Esophagus squamous epithelium (tissue), 5 donors: ENCODE results near the gene STAP1. TPM values are rescaled to one million over a fixed set of nuclear protein-coding genes. Genes with fewer than 3 reads are reported as not detected.

Experiments used
- DNase-seq: peaks from one replicate; lab custom pipeline; 2025; lab: John Stamatoyannopoulos, UW
- H3K27ac ChIP-seq, 4 donors: fragments of 200-600 bp; sonication (generic); one replicate each; pipeline ENCODE4 v1.5.1; 2016 to 2019; ENCODE audit warnings: mild to moderate bottlenecking in 1 of 4
- H3K27me3 ChIP-seq, 4 donors: fragments of 200-600 bp; sonication (generic); 1 replicate in 3 of 4; 2 replicates in 1 of 4; pipeline versions ENCODE4 v1.5.1 to v1.6.0; 2017 to 2021; ENCODE audit warnings: antibody characterized with exemption in 1 of 4
- H3K36me3 ChIP-seq, 3 donors: fragments of 200-600 bp; sonication (generic); one replicate each; pipeline ENCODE4 v1.5.1; 2016 to 2019
- H3K4me1 ChIP-seq, 3 donors: fragments of 200-600 bp; sonication (generic); one replicate each; pipeline ENCODE4 v1.5.1; 2017 to 2019
- H3K4me3 ChIP-seq, 4 donors: fragments of 200-600 bp; sonication (generic); 1 replicate in 3 of 4; 2 replicates in 1 of 4; pipeline ENCODE4 v1.5.1; 2016 to 2019; ENCODE audit warnings: mild to moderate bottlenecking in 2 of 4, moderate library complexity in 1 of 4
- H3K9me3 ChIP-seq, 3 donors: fragments of 200-600 bp; sonication (generic); one replicate each; pipeline ENCODE4 v1.5.1; 2016 to 2019
- CTCF ChIP-seq, 6 experiments: fragments of 450-650 bp in 4 of 6; fragments of 200-600 bp in 2 of 6; sonication (generic) in 2 of 6; IDR thresholded peaks; one replicate each; pipeline ENCODE4 v1.5.1; 2016 to 2019; ENCODE audit warnings: antibody characterized with exemption in 6 of 6, mild to moderate bottlenecking in 4 of 6, moderate library complexity in 4 of 6
- POLR2A ChIP-seq, 4 donors: fragments of 450-650 bp; IDR thresholded peaks; one replicate each; pipeline ENCODE4 v1.6.1; 2017; ENCODE audit warnings: antibody characterized with exemption in 4 of 4, mild to moderate bottlenecking in 4 of 4, moderate library complexity in 3 of 4
- WGBS, 2 donors: methylation state at CpG; one replicate each; pipeline ENCODE4 v1.1.5; 2018; 5-methylcytosine and 5-hydroxymethylcytosine counted together
- intact Hi-C: fragments of 100-400 bp; cut with DNase I; formaldehyde crosslinking; loops from one replicate; pipeline ENCODE4 v1.15.0; 2022
- total RNA-seq, 4 donors: library from RNA; depleted of rRNA; stranded (reverse); fragments of >200 nt; gene quantifications; one replicate each; pipeline ENCODE4 v1.1.0, GENCODE V29; 2016
- donor health status: DM: yes; HTN: yes; CAD: no.

STAP1 gene
- total RNA-seq, 4 donors from 2014 or later: 1.7 TPM; not detected in 3

GRCh38 chr4:67571975-67572374 lies 13.4 kb downstream of the STAP1 start:
- Histone ChIP-seq H3K4me1 (peaks cover 0 to 8% (median 0%) of the 10 kb centered on the region in 3 donors), H3K27me3 (no peaks in the 10 kb centered on the region), H3K9me3 (no peaks in the 10 kb centered on the region), H3K36me3 (no peaks in the 10 kb centered on the region), H3K27ac (no peak overlapping the region), H3K4me3 (no peak overlapping the region)
- DNase-seq: no peak
- TF ChIP-seq POLR2A (IDR thresholded peaks at IDR 0.05) (no peak), CTCF (IDR thresholded peaks at IDR 0.05) (no peak)
- intact Hi-C loops: no loop called here
- WGBS, 2 donors: 53 to 57% methylated on average over 1 of the region's 1 CpG

- no peak for TF ChIP-seq POLR2A (IDR thresholded peaks at IDR 0.05)
- TF ChIP-seq CTCF (IDR thresholded peaks at IDR 0.05): no peak
- no peak for DNase-seq
- Histone ChIP-seq H3K4me1 (no peaks in the 10 kb centered on the region), H3K27ac (no peak overlapping the region), H3K36me3 (no peaks in the 10 kb centered on the region), H3K4me3 (no peak overlapping the region), H3K27me3 (no peaks in the 10 kb centered on the region), H3K9me3 (no peaks in the 10 kb centered on the region)
- intact Hi-C loops: no loop called here
Observed at GRCh38 chr4:67573193-67573592, 14.7 kb downstream of the STAP1 start.

- intact Hi-C loops: no loop called here
- no peaks in the 10 kb centered on the region for H3K27me3 ChIP-seq
- no peak overlapping the region for H3K27ac ChIP-seq
- no peak overlapping the region for H3K4me3 ChIP-seq
- H3K4me1 ChIP-seq: peaks cover 0 to 3% (median 0%) of the 10 kb centered on the region in 3 donors
- no peaks in the 10 kb centered on the region for H3K36me3 ChIP-seq
- TF ChIP-seq CTCF (IDR thresholded peaks at IDR 0.05) (no peak), POLR2A (IDR thresholded peaks at IDR 0.05) (no peak)
- 68 to 72% methylated on average over 13 of the region's 13 CpGs for WGBS, 2 donors
- H3K9me3 ChIP-seq: no peaks in the 10 kb centered on the region
- DNase-seq: no peak
Observed at GRCh38 chr4:67575232-67576058, 16.9 kb downstream of the STAP1 start.

- Histone ChIP-seq H3K4me3 (no peak overlapping the region), H3K4me1 (peaks cover 0 to 9% (median 0%) of the 10 kb centered on the region in 3 donors), H3K27ac (no peak overlapping the region), H3K9me3 (no peaks in the 10 kb centered on the region), H3K27me3 (no peaks in the 10 kb centered on the region), H3K36me3 (no peaks in the 10 kb centered on the region)
- TF ChIP-seq POLR2A (IDR thresholded peaks at IDR 0.05) (no peak), CTCF (IDR thresholded peaks at IDR 0.05) (no peak)
- intact Hi-C loops: no loop called here
- WGBS, 2 donors: 69 to 83% methylated on average over 4 of the region's 4 CpGs
- DNase-seq: no peak
Observed at GRCh38 chr4:67576059-67576466, 17.5 kb downstream of the STAP1 start.

GRCh38 chr4:67576538-67576937 lies 18.0 kb downstream of the STAP1 start:
- Histone ChIP-seq H3K9me3 (no peaks in the 10 kb centered on the region), H3K4me3 (no peak overlapping the region), H3K27me3 (no peaks in the 10 kb centered on the region), H3K36me3 (no peaks in the 10 kb centered on the region), H3K4me1 (peaks cover 0 to 12% (median 0%) of the 10 kb centered on the region in 3 donors), H3K27ac (no peak overlapping the region)
- 71 to 100% methylated on average over 1 of the region's 1 CpG for WGBS, 2 donors
- intact Hi-C loops: no loop called here
- no peak for DNase-seq
- TF ChIP-seq POLR2A (IDR thresholded peaks at IDR 0.05): no peak
- TF ChIP-seq CTCF (IDR thresholded peaks at IDR 0.05): no peak
